Peyer's patch (tissue), 4 donors: ENCODE results near the gene RIMBP2. TPM values are rescaled to one million over a fixed set of nuclear protein-coding genes. Genes with fewer than 3 reads are reported as not detected.
"Not testable (repeated sequence)": the region's sequence is repeated elsewhere in the genome, so short reads cannot be mapped to it uniquely, and the experiment has no call there.

ENCODE experiments used
- DNase-seq, 3 donors: peaks; one replicate each; pipeline ENCODE4 v3.0.0-alpha.2; 2017 to 2019
- H3K27ac ChIP-seq, 4 donors: fragments of 200-600 bp; sonication (generic); one replicate each; pipeline ENCODE4 v1.5.1; 2016 to 2019
- H3K27me3 ChIP-seq, 2 donors: fragments of 200-600 bp; sonication (generic); one replicate each; pipeline ENCODE4 v1.5.1; 2019
- H3K36me3 ChIP-seq, 3 donors: fragments of 200-600 bp; sonication (generic); one replicate each; pipeline ENCODE4 v1.5.1; 2016 to 2019
- H3K4me1 ChIP-seq, 4 donors: fragments of 200-600 bp; sonication (generic); one replicate each; pipeline ENCODE4 v1.5.1; 2016 to 2019
- H3K4me3 ChIP-seq, 4 donors: fragments of 200-600 bp; sonication (generic); 1 replicate in 3 of 4; 2 replicates in 1 of 4; pipeline ENCODE4 v1.5.1; 2016 to 2019; ENCODE audit warnings: mild to moderate bottlenecking in 1 of 4
- H3K9me3 ChIP-seq, 4 donors: fragments of 200-600 bp; sonication (generic); one replicate each; pipeline ENCODE4 v1.5.1; 2016 to 2019; ENCODE audit warnings: mild to moderate bottlenecking in 1 of 4
- CTCF ChIP-seq, 6 experiments: fragments of 450-650 bp in 4 of 6; fragments of 200-600 bp in 2 of 6; sonication (generic) in 1 of 6; IDR thresholded peaks; one replicate each; pipeline ENCODE4 v1.5.1; 2017 to 2019; ENCODE audit warnings: antibody characterized with exemption in 6 of 6, mild to moderate bottlenecking in 3 of 6, moderate library complexity in 1 of 6
- POLR2A ChIP-seq, 2 donors: fragments of 450-650 bp; IDR thresholded peaks; one replicate each; pipeline ENCODE4 v1.5.1; 2017; ENCODE audit warnings: antibody characterized with exemption in 2 of 2, mild to moderate bottlenecking in 2 of 2, moderate library complexity in 2 of 2
- total RNA-seq, 4 donors: library from RNA; depleted of rRNA; stranded (reverse); fragments of >200 nt; gene quantifications; one replicate each; pipeline ENCODE4 v1.1.0, GENCODE V29; 2016

Gene RIMBP2
- total RNA-seq, 4 donors from 2014 or later, result 8.8 to 19.8 (median 16.0) TPM

- Histone ChIP-seq H3K36me3 (no peaks in the 10 kb centered on the region), H3K4me1 (no peaks in the 10 kb centered on the region)
Observed at GRCh38 chr12:130743176-130743575, 27.1 kb upstream of the RIMBP2 start.

GRCh38 chr12:130742716-130743115 is 26.6 kb upstream of the RIMBP2 start:
- TF ChIP-seq CTCF (IDR thresholded peaks at IDR 0.05), result no peak
- no peak for TF ChIP-seq POLR2A (IDR thresholded peaks at IDR 0.05)
- no peaks in the 10 kb centered on the region for H3K9me3 ChIP-seq
- DNase-seq, result no peak
- no peaks in the 10 kb centered on the region for H3K27me3 ChIP-seq
- no peak overlapping the region for H3K27ac ChIP-seq
- H3K4me3 ChIP-seq, result no peak overlapping the region
- H3K4me1 ChIP-seq, result no peaks in the 10 kb centered on the region
- no peaks in the 10 kb centered on the region for H3K36me3 ChIP-seq

More at GRCh38 chr12:130743176-130743575, 27.1 kb upstream of the RIMBP2 start:
- no peak overlapping the region for H3K4me3 ChIP-seq
- TF ChIP-seq POLR2A (IDR thresholded peaks at IDR 0.05), result no peak
- H3K27me3 ChIP-seq, result no peaks in the 10 kb centered on the region
- no peak for DNase-seq
- H3K9me3 ChIP-seq, result no peaks in the 10 kb centered on the region
- no peak overlapping the region for H3K27ac ChIP-seq

GRCh38 chr12:130742112-130742511 is 26.0 kb upstream of the RIMBP2 start:
- Histone ChIP-seq H3K4me3 (no peak overlapping the region), H3K4me1 (no peaks in the 10 kb centered on the region), H3K27me3 (no peaks in the 10 kb centered on the region), H3K9me3 (no peaks in the 10 kb centered on the region), H3K27ac (no peak overlapping the region), H3K36me3 (no peaks in the 10 kb centered on the region)
- TF ChIP-seq POLR2A (IDR thresholded peaks at IDR 0.05), result no peak
- TF ChIP-seq CTCF (IDR thresholded peaks at IDR 0.05), result no peak
- DNase-seq, result no peak

- Histone ChIP-seq H3K4me3 (no peak overlapping the region), H3K36me3 (no peaks in the 10 kb centered on the region), H3K4me1 (no peaks in the 10 kb centered on the region), H3K27me3 (no peaks in the 10 kb centered on the region), H3K9me3 (no peaks in the 10 kb centered on the region), H3K27ac (no peak overlapping the region)
- DNase-seq, result no peak
- TF ChIP-seq CTCF (IDR thresholded peaks at IDR 0.05) (no peak), POLR2A (IDR thresholded peaks at IDR 0.05) (no peak)
Observed at GRCh38 chr12:130739571-130739970, 23.5 kb upstream of the RIMBP2 start.

GRCh38 chr12:130738403-130738802 is 22.3 kb upstream of the RIMBP2 start:
- H3K9me3 ChIP-seq, DNase-seq, H3K27me3 ChIP-seq: not testable (repeated sequence)

GRCh38 chr12:130737731-130738130 is 21.6 kb upstream of the RIMBP2 start:
- H3K36me3 ChIP-seq, result no peaks in the 10 kb centered on the region
- H3K27ac ChIP-seq, result no peak overlapping the region
- no peak for TF ChIP-seq POLR2A (IDR thresholded peaks at IDR 0.05)
- TF ChIP-seq CTCF (IDR thresholded peaks at IDR 0.05), result no peak
- H3K9me3 ChIP-seq, result no peaks in the 10 kb centered on the region
- no peak for DNase-seq
- no peak overlapping the region for H3K4me3 ChIP-seq
- no peaks in the 10 kb centered on the region for H3K4me1 ChIP-seq
- no peaks in the 10 kb centered on the region for H3K27me3 ChIP-seq

More at GRCh38 chr12:130738403-130738802, 22.3 kb upstream of the RIMBP2 start:
- H3K4me1 ChIP-seq, H3K36me3 ChIP-seq, H3K27ac ChIP-seq, H3K4me3 ChIP-seq: not testable (repeated sequence)

GRCh38 chr12:130729344-130729743 is 13.2 kb upstream of the RIMBP2 start:
- no peaks in the 10 kb centered on the region for H3K4me1 ChIP-seq
- no peaks in the 10 kb centered on the region for H3K36me3 ChIP-seq
- TF ChIP-seq CTCF (IDR thresholded peaks at IDR 0.05) (no peak), POLR2A (IDR thresholded peaks at IDR 0.05) (no peak)
- DNase-seq, result no peak
- peaks cover 0 to 3% (median 0%) of the 10 kb centered on the region in 4 donors for H3K9me3 ChIP-seq
- no peak overlapping the region for H3K27ac ChIP-seq
- no peak overlapping the region for H3K4me3 ChIP-seq
- H3K27me3 ChIP-seq, result no peaks in the 10 kb centered on the region
